MV-4-11 (cell line): ENCODE results near the gene CCDC177.

Experiments
- DNase-seq: peaks from one replicate; lab custom pipeline; 2025; lab: John Stamatoyannopoulos, UW

Gene CCDC177

DNA sequence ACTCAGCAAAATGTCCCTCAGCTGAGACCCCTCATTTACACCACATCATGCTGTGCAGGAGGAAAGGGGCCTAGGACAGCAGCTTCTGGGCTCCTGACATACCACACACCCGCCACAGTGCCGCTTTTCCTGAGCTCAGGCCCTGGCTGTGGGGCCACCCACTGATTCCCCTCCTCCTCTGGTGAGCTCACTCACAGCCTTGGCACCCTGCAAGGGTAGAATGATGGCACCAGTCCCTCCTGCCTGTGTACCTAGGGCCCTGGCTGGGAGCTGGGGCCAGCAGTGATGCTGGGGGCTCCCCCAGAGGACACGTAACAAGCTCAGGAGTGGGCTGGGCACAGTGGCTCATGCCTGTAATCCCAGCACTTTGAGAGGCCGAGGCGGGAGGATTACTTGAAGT, 45.7 kb downstream of the CCDC177 start:
- no peak for DNase-seq

DNA sequence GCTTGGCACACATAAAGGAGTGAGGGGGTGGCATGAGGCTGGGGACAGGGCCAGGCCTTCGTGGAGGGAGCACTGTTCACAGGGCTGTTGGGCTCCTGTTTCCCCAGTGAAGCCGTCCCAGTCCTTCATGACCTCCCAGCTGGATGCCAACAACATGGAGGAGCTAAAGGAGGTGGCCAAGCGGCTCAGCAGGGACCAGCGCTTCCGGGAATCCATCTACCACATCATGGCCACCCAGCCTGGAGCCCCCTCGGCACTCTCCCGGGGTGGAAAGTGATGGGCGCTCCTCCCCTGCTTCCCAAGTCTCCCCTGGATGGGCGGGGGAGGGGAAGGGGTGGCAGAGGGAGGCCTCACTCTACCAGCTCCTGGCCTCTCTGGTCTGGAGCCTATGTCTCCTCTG, 46.5 kb downstream of the CCDC177 start:
- no peak for DNase-seq

DNA sequence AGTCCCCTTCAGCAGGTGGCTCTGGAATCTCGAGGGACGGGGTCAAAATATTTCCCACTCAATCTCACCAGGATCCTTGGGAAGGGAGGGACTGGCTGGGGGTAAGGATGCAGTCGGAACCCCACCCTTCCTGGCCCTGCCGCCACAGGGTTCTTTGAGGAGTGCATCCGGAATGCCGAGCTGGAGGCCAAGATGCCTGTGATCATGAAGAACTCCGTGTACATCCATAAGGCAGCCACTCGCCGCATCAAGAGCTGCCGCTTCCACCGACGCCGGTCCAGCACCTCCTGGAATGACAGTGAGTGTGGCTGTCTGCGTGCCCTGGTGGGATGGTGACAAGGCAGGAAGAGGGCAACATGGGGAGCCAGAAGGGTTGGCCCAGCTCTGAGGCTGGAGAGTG, 47.0 kb downstream of the CCDC177 start:
- DNase-seq, result no peak

DNA sequence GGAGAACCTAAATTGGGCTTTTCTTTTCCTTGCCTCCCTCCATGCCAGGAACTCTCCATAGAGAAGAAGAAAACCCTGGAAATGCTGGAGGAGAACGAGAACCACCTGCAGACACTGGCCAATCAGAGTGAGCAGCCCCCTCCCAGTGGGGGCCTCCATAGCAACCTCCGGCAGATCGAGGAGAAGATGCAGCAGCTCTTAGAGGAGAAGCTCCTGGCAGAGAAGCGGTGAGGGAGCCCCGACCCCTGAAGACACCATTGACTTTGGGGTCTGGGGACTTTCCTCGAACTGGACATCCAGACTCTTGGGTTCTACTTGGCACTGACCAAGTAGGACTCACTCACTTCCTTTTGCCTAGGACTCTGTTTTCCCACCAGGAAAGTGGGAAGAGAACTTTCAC, 48.8 kb downstream of the CCDC177 start:
- DNase-seq, result no peak

DNA sequence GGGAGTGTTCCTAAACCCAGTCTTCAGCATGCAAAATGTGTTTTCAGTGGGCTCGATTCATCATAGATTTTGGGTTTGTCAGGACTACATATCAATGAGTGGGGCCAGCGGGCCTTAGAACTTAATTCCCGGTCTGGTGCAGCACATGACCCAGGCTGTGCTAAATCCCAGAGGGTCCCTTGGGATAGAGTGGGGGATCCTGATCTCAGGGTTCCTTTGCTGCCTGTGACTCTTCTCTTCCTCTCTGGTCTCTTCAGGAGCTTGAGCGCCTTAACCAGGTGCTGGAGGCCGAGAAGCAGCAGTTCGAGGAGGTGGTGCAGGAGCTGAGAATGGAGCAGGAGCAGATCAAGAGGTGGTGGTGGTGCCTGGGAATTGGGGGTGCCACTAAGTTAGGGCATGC, 52.6 kb downstream of the CCDC177 start:
- DNase-seq, result no peak
